Hematopoietic multipotent progenitor cell treated with erythropoietin and hydrocortisone succinate and interleukin-3 and kit ligand, for 6 days (in vitro differentiated cells): ENCODE measurements around the gene AGPAT3.
A peak's percentile ranks its signal among the peaks of the same experiment; 100 is the strongest.

Experiments used
- DNase-seq: peaks from one replicate; pipeline ENCODE4 v3.0.0-alpha.2; 2015

The AGPAT3 gene

DNA sequence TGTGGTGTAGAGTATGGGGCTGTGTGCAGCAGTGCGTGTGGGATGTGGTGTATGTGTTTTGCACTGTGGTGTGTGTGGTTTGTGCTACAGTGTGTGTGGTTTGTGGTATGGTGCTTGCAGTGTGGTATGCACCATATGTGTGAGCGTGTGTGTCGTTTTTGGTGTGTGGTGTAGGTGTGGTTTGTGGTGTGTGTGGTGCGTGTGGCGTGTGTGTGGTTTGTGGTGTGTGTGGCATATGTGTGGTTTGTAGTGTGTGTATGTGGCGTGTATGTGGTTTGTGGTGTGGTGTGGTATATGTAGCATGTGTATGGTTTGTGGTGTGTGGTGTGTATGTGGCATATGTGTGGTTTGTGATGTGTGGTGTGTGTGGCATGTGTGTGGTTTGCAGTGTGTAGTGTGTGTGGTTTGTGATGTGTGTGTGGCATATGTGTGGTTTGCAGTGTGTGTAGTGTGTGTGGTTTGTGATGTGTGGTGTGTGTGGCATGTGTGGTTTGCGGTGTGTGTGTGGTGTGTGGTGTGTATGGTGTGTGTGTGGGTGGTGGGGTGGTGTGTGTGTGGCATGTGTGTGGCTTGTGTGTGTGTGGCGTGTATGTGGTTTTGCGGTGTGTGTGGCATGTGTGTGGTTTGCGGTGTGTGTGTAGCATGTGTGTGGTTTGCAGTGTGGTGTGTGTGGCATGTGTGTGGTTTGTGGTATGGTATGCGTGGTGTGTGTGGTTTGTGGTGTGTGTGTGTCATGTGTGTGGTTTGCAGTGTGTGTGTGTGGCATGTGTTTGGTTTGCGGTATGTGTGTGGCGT is 93.5 kb downstream of the AGPAT3 start:
- no peak for DNase-seq

- DNase-seq = no peak
Observed at GRCh38 chr21:43959231-43960116, 94.5 kb downstream of the AGPAT3 start.

DNA sequence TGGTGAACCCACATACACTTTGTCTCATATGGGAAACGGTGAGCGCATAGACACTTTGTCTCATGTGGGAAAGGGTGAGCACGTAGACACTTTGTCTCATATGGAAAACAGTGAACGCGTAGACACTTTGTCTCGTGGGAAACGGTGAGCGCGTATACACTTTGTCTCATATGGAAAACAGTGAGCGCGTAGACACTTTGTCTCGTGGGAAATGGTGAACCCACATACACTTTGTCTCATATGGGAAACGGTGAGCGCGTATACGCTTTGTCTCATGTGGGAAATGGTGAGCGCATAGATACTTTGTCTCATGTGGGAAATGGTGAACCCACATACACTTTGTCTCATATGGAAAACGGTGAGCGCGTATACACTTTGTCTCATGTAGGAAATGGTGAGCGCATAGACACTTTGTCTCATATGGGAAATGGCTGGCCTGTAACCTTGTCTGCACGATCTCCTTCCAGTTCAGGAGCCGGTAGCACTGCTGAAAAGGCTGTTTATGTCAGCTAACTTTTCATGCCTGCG is 96.4 kb downstream of the AGPAT3 start:
- no peak for DNase-seq

GRCh38 chr21:43965911-43966585 is 101.0 kb downstream of the AGPAT3 start:
- no peak for DNase-seq

DNA sequence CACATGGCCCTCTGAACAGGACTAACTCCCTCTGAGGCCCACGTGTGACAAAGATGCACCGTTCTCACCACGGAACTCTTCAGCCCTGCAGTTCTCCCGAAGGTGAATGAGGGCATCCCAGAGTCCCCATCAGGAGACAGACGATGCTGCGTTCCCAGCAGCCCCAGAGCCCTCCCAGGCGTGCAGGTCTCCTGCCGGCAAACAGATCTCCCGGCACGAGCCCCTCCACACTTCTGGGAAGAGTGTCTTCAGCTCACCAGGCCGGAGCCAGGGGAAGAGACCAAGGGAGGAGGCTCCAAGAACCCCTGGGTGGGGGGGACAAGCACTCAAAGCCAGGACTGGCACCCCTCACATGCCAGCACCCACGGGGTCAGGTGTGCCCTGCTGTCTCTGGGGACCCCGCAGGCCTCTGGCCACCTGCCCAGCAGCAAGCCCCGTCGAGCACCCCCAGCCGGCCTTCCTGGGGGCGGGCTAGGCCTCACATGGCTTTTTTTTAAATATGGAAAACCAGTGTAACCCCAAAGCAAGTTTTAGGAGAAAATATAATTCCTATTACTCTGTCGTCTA is 102.0 kb downstream of the AGPAT3 start:
- DNase-seq = no peak

GRCh38 chr21:43967981-43968380 is 103.0 kb downstream of the AGPAT3 start:
- DNase-seq = no peak

DNA sequence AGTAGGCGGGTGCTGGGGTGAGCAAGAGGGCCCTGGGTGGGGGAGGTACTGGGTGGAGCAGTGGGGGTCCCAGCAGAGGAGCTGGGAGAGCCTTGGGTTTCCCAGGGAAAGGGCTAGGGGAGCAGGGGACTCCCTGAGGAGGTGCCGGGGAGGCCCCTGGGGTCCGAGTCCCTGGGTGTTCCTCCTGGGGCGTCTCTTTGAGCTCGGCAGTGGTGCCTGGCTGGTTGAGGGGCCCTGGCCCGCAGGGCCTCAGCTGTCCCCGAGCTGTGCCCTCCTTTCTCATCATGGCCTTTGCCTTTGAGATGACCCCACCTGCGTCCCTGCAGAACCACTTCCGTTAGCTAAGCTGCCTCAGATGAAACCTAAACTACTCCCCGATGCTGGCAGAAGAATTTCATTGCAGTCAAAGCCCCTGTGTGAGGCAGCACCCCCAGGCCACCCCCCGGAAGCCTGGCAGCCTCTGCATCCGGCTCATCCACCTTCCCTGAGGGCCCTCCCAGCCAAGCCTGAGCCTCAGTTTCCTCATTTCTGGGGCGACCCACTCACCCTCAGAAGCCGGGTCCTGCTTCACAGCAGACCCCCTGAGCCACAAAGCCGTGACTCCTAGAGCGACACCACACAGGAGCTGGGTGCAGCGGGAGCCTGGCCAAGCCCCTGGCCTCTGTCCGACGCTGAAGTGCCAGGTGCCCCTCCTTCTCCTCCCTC is 103.5 kb downstream of the AGPAT3 start:
- DNase-seq = no peak

- DNase-seq = no peak
Observed at GRCh38 chr21:43969115-43969444, 104.1 kb downstream of the AGPAT3 start.

DNA sequence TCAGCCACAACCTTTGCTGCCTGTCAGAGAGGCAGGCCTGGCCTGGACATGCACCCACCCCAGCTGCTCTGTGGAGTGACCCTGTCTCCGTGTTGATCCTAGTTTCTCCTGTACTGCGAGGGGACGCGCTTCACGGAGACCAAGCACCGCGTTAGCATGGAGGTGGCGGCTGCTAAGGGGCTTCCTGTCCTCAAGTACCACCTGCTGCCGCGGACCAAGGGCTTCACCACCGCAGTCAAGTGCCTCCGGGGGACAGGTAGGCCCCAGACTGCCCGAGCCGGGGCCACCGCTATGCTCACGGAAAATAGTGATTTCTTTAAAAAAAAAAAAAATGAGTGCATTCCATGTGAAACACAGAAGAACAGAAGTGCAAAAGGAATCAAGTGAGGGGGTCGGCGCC is 105.5 kb downstream of the AGPAT3 start:
- DNase-seq = no peak

- DNase-seq = no peak
Observed at GRCh38 chr21:43971201-43971991, 106.4 kb downstream of the AGPAT3 start.

DNA sequence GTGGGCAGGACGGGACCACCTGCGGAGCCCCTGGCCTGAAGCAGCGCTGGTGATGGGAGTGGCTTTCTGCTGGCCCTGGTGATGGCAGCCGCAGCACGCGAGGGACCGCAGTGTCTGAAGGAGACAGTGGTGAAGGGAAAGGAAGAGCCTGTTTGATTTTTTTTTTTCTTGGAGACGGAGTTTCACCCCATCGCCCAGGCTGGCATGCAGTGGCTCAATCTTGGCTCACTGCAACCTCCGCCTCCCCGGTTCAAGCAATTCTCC is 106.9 kb downstream of the AGPAT3 start:
- no peak for DNase-seq

GRCh38 chr21:43972850-43973633 is 108.0 kb downstream of the AGPAT3 start:
- DNase-seq = no peak

GRCh38 chr21:43973634-43973955 is 108.6 kb downstream of the AGPAT3 start:
- no peak for DNase-seq

- no peak for DNase-seq
Observed at GRCh38 chr21:43974791-43975468, 109.9 kb downstream of the AGPAT3 start.

DNA sequence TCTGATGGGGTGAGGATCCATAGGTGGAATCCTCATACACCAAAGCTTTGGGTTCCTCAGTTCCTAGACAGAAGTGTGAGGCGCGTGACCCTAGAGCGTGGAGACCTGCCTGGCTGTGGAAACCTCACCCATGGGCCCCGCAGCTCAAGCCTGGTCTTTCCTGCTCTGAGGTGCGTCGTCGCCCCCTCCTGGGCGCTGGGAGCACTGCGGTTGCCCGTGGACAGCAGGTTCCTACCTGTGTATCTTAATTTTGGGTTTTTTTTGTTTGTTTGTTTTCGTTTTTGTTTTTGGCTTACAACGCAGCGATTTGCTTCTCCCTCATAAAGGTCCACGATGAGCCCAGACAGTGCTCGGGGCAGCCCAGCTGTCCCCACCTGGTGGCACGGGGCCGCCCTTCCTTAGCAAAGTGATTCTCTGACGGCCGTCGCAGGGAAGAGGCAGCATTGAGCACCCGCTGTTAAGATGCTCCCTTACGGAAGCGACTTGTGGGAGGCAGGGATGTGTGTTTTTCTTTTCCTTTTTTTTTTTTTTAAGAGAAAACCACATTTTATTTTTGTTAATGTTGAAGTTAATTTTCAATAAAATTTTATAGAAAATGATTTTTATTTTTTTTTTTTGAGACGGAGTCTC is 110.6 kb downstream of the AGPAT3 start:
- peak; percentile 84 for DNase-seq

- DNase-seq = no peak
Observed at GRCh38 chr21:43976661-43977060, 111.6 kb downstream of the AGPAT3 start.

DNA sequence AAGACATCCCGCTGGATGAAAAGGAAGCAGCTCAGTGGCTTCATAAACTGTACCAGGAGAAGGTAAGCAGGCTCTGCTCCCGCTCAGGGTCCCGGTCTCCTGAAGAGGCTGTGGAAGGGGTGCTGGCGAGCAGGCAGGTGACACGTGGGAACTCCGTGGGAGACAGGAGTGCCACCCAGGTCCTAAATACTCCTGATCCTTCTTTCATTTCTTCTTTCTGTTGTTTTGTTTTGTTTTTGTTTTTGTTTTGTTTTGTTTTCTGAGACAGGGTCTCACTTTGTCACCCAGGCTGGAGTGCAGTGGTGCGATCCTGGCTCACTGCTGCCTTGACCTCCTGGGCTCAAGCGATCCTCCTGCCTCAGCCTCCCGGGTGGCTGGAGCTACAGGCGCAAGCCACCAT is 113.0 kb downstream of the AGPAT3 start:
- DNase-seq = no peak

GRCh38 chr21:43979654-43980053 is 114.6 kb downstream of the AGPAT3 start:
- no peak for DNase-seq

DNA sequence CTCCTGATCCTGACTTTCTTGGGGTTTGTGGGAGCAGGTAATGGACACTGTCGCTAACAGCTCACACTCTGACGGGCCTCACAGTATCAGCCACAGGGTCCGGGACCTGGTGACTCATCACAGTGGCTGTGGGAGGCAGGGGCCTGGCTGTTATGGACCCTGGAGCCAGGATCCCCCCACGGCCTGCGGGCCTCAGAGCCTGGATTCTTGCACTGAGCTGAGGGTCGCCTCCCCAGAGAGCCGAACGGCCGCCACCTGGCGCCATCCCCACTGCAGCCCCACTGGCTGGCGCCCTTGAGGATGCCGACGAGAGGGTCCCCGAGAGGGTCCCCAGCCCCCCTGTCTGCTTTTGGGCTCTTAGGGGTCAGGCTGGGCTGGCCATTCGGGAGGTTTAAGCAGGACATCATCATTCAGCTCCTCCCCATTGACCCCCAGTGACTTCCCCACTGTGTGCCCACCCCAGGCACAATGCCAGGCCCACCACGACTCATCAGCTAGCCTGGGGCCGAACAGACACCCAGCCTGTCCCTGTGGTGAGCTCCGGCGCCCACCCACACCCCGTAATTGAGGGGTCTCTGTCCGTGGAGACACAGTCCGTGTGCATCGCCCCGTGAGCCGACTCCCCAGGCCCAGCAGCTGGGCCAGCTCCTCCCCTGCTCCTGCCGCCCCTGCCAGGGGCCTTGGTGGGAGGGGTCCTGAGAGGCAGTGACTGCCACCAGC is 116.3 kb downstream of the AGPAT3 start:
- no peak for DNase-seq

DNA sequence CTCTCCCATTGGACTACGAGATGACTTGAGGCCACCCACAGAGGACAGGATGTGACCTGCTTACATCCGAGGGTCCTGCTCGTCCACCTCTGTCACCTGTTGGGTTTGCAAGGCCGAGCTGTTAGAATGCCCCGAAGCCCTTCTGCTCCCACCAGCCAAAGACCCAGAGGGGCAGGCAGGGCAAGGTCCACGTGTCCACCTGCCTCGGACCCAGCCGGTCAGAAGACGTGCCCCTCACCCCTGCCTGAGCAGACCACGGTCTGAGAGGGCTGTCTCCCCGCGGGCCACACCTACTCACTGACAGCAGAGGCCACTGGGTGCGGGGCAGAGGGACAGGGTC is 116.8 kb downstream of the AGPAT3 start:
- no peak for DNase-seq
